DMS153 treated with DMSO at 0.1 percent for 48 hours (cell line): Measurements from ENCODE around the gene HSF4.

Experiments used
- DNase-seq: peaks from one replicate; lab custom pipeline; 2025; ENCODE audit not compliant: unreplicated experiment; lab: John Stamatoyannopoulos, UW

Gene HSF4

GRCh38 chr16:67198238-67198734, 33.7 kb downstream of the HSF4 start:
- peak; percentile 35 for DNase-seq

GRCh38 chr16:67199011-67199807, 34.7 kb downstream of the HSF4 start, which contains the start of gene ELMO3:
Gene ELMO3, plus strand, starts transcription at chr16:67199131. Its CDS starts 196 bp downstream, at chr16:67199327.
- peak; percentile 36 for DNase-seq

GRCh38 chr16:67199808-67200198, 35.3 kb downstream of the HSF4 start:
- no peak for DNase-seq

- DNase-seq = no peak
Measured at GRCh38 chr16:67200491-67200890, 35.9 kb downstream of the HSF4 start.

- DNase-seq = no peak
Measured at GRCh38 chr16:67201411-67202345, 37.1 kb downstream of the HSF4 start.

GRCh38 chr16:67202426-67202825, 37.9 kb downstream of the HSF4 start:
- no peak for DNase-seq

- no peak for DNase-seq
Measured at GRCh38 chr16:67202956-67203493, 38.5 kb downstream of the HSF4 start.

- no peak for DNase-seq
Measured at GRCh38 chr16:67204076-67204475, 39.5 kb downstream of the HSF4 start.

- no peak for DNase-seq
Measured at GRCh38 chr16:67206129-67206837, 41.7 kb downstream of the HSF4 start.

- DNase-seq = no peak
Measured at GRCh38 chr16:67206838-67207248, 42.3 kb downstream of the HSF4 start.

- DNase-seq = no peak
Measured at GRCh38 chr16:67207249-67208091, 42.9 kb downstream of the HSF4 start.

GRCh38 chr16:67208154-67208896, 43.8 kb downstream of the HSF4 start:
- DNase-seq = no peak

GRCh38 chr16:67209565-67209964, 45.0 kb downstream of the HSF4 start:
- no peak for DNase-seq

GRCh38 chr16:67210069-67210937, 45.8 kb downstream of the HSF4 start:
- no peak for DNase-seq

GRCh38 chr16:67211674-67212073, 47.1 kb downstream of the HSF4 start:
- DNase-seq = no peak

- no peak for DNase-seq
Measured at GRCh38 chr16:67212766-67213165, 48.2 kb downstream of the HSF4 start.

- no peak for DNase-seq
Measured at GRCh38 chr16:67213197-67214019, 48.9 kb downstream of the HSF4 start.
